Prostate gland (tissue), 2 donors: ENCODE results near the gene CRK. TPM values are rescaled to one million over a fixed set of nuclear protein-coding genes. Genes with fewer than 3 reads are reported as not detected.
"Not testable (repeated sequence)": the region's sequence is repeated elsewhere in the genome, so short reads cannot be mapped to it uniquely, and the experiment has no call there.

Source experiments
- DNase-seq: peaks from one replicate; pipeline ENCODE4 v3.0.0-alpha.2; 2019; ENCODE audit warnings: low spot score
- H3K27ac ChIP-seq, 2 donors: fragments of 200-600 bp; sonication (generic); 2 replicates each; pipeline ENCODE4 v1.5.1; 2017 to 2019
- H3K27me3 ChIP-seq: fragments of 200-600 bp; sonication (generic); replicated peaks from 2 replicates; pipeline ENCODE4 v1.5.1; 2019; ENCODE audit not compliant: insufficient read depth
- H3K36me3 ChIP-seq, 2 donors: fragments of 200-600 bp; sonication (generic); 1 replicate in 1 of 2; 2 replicates in 1 of 2; pipeline versions ENCODE4 v1.5.1 to v1.8.1; 2017 to 2019
- H3K4me1 ChIP-seq: fragments of 200-600 bp; sonication (generic); replicated peaks from 2 replicates; pipeline ENCODE4 v1.5.1; 2019
- H3K4me3 ChIP-seq, 2 donors: fragments of 200-600 bp; sonication (generic); 2 replicates each; pipeline ENCODE4 v1.5.1; 2017 to 2019
- H3K9me3 ChIP-seq: fragments of 200-600 bp; sonication (generic); 2 replicates; pipeline ENCODE4 v1.5.1; 2017
- POLR2A ChIP-seq: fragments of 450-650 bp; IDR thresholded peaks from one replicate; pipeline ENCODE4 v1.6.1; 2016; ENCODE audit warnings: antibody characterized with exemption, mild to moderate bottlenecking
- POLR2AphosphoS5 ChIP-seq: sonication (generic); formaldehyde crosslinking; IDR thresholded peaks from one replicate; pipeline ENCODE4 v1.6.1; 2017; ENCODE audit warnings: antibody characterized with exemption
- WGBS: methylation state at CpG from one replicate; pipeline ENCODE4 v1.1.5; 2018; 5-methylcytosine and 5-hydroxymethylcytosine counted together
- intact Hi-C: fragments of 100-400 bp; cut with DNase I; formaldehyde crosslinking; loops from one replicate; pipeline ENCODE4 v1.14.2; 2022
- total RNA-seq, 2 donors: library from RNA; depleted of rRNA; stranded (reverse); fragments of >200 nt; gene quantifications; one replicate each; pipeline ENCODE4 v1.1.0, GENCODE V29; 2016
- TF ChIP-seq, protein P1 (sequence below), 4 experiments: fragments of 200-600 bp in 2 of 4; fragments of 450-650 bp in 2 of 4; sonication (generic) in 2 of 4; IDR thresholded peaks; 1 replicate in 3 of 4; 2 replicates in 1 of 4; pipeline ENCODE4 v1.5.1; 2016 to 2019; ENCODE audit warnings: antibody characterized with exemption in 4 of 4, mild to moderate bottlenecking in 2 of 4, moderate library complexity in 2 of 4

Gene CRK
- total RNA-seq, 2 donors from 2014 or later, result 52.6 to 77.7 TPM

DNA sequence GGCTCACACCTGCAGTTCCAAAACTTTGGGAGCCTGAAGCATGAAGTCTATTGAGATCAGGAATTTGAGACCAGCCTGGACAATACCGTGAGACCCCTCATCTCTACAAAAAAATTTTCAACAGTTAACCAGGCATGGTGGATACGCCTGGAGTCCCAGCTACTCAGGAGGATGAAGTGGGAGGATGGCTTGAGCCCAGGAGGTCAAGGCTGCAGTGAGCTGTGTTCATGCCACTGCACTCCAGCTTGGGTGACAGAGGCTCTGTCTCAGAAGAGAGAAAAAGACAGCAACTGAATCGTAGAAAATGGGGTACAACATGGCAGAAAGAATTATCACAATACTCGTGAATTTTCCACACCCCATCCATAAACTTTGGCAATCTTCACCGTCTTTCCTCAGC lies 3.2 kb downstream of the CRK start:
- no peak overlapping the region for H3K4me3 ChIP-seq
- no peak overlapping the region for H3K27ac ChIP-seq
- H3K36me3 ChIP-seq, result no peaks in the 10 kb centered on the region
- no peaks in the 10 kb centered on the region for H3K9me3 ChIP-seq
- 79% methylated on average over 5 of the region's 5 CpGs for WGBS
- DNase-seq, result no peak
- intact Hi-C loops, result loop anchor here (10.0 kb wide), 1 partner anchor 62 kb away; the partner anchor contains the start of gene INPP5K
- no peaks in the 10 kb centered on the region for H3K27me3 ChIP-seq
- peaks cover 9% of the 10 kb centered on the region for H3K4me1 ChIP-seq
- TF ChIP-seq, protein P1, sequence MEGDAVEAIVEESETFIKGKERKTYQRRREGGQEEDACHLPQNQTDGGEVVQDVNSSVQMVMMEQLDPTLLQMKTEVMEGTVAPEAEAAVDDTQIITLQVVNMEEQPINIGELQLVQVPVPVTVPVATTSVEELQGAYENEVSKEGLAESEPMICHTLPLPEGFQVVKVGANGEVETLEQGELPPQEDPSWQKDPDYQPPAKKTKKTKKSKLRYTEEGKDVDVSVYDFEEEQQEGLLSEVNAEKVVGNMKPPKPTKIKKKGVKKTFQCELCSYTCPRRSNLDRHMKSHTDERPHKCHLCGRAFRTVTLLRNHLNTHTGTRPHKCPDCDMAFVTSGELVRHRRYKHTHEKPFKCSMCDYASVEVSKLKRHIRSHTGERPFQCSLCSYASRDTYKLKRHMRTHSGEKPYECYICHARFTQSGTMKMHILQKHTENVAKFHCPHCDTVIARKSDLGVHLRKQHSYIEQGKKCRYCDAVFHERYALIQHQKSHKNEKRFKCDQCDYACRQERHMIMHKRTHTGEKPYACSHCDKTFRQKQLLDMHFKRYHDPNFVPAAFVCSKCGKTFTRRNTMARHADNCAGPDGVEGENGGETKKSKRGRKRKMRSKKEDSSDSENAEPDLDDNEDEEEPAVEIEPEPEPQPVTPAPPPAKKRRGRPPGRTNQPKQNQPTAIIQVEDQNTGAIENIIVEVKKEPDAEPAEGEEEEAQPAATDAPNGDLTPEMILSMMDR (IDR thresholded peaks at IDR 0.05), result no peak
- no peak for TF ChIP-seq POLR2A
- no peak for TF ChIP-seq POLR2AphosphoS5

DNA sequence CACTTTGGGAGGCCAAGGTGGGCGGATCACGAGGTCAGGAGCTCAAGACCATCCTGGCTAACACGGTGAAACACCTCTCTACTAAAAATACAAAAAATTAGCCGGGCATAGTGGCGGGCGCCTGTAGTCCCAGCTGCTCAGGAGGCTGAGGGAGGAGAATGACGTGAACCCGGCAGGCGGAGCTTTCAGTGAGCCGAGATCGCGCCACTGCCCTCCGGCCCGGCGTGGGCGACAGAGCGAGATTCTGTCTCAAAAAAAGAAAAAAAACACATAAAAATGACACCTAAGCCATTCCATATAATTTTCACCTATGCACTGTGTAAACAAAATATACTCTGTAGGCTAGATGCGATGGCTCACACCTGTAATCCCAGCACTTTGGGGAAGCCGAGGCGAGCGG lies 5.8 kb downstream of the CRK start:
- H3K4me1 ChIP-seq, H3K27ac ChIP-seq, DNase-seq, H3K36me3 ChIP-seq, H3K4me3 ChIP-seq, H3K9me3 ChIP-seq, H3K27me3 ChIP-seq: not testable (repeated sequence)
- WGBS, result 98% methylated on average over 21 of the region's 21 CpGs
- intact Hi-C loops, result loop anchor here (10.0 kb wide), 1 partner anchor 65 kb away; the partner anchor contains the start of gene INPP5K

DNA sequence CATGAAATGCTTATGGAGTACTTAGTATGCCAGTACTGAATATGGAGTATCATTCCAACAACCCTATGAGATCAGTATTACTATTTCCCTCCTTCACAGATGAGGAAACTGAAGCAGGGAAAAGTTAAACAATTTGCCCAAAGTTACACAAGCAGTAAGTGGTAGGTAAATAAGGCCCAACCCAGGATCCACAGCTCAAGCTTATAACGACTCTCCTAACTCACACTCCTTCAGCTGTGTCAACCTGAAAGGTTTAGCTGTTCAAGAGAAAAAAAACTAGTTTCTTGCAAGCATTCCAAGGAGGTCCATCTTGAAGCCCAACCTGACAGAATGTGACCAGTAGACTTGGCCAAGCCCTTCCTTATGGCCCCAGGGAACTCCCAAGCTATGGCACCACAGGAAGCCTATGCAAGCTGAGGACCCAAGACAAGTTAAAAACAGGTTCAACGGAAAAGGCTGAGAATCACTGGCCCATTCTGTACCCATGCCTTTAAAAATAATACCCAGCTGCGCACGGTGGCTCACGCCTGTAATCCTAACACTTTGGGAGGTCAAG lies 6.5 kb downstream of the CRK start:
- no peak for DNase-seq
- Histone ChIP-seq H3K27me3 (no peaks in the 10 kb centered on the region), H3K27ac (no peak overlapping the region), H3K4me1 (peaks cover 4% of the 10 kb centered on the region), H3K4me3 (no peak overlapping the region), H3K9me3 (no peaks in the 10 kb centered on the region), H3K36me3 (no peaks in the 10 kb centered on the region)
- intact Hi-C loops, result no loop called here
- TF ChIP-seq POLR2A (no peak), POLR2AphosphoS5 (no peak)
- TF ChIP-seq, protein P1 (IDR thresholded peaks at IDR 0.05), result no peak
- WGBS, result 83% methylated on average over 5 of the region's 5 CpGs

DNA sequence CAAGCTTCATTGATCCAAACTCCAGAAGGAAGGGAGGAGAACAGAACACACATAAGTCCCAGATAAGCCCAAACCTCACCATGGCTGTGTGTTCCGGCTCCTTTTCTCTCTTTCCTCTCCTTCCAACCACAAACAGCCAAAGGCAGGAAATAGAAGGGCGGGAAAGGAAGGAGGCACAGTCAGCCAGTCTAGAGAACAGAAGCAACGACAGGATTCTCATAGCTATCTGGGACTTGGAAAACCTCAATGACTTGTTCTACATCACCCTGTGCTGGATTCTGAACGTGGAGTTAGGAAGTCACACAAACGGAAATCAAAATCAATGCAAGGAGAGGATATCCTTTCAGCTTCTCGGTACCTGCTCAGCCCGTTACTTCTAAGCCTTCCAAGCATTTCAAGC lies 9.0 kb downstream of the CRK start:
- no peak for DNase-seq
- WGBS, result 61% methylated on average over 7 of the region's 7 CpGs
- Histone ChIP-seq H3K9me3 (no peaks in the 10 kb centered on the region), H3K27ac (no peak overlapping the region), H3K4me1 (no peaks in the 10 kb centered on the region), H3K4me3 (no peak overlapping the region), H3K36me3 (no peaks in the 10 kb centered on the region), H3K27me3 (no peaks in the 10 kb centered on the region)
- intact Hi-C loops, result no loop called here
- TF ChIP-seq POLR2A (no peak), POLR2AphosphoS5 (no peak)
- TF ChIP-seq, protein P1 (IDR thresholded peaks at IDR 0.05), result no peak

DNA sequence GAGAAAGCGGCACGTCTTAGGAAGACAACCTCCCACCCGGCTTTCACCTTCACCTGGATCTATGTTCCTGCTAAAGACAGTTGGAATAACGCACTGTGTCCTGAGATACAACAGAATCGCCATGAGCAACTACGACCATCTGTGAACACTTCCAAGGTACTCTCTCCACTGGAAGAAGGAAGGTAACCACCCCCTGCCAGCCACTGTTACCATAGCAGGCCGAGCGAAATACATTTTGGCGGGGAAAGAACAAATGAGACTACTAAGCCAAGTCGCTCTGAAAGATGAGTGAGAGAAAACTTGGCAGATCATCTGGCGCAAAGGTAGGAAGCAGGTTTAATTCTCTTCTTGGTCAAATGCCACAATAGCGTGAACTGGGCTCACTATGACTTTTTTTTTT lies 9.8 kb downstream of the CRK start:
- H3K9me3 ChIP-seq, result no peaks in the 10 kb centered on the region
- 91% methylated on average over 12 of the region's 12 CpGs for WGBS
- no peak overlapping the region for H3K27ac ChIP-seq
- DNase-seq, result no peak
- intact Hi-C loops, result no loop called here
- TF ChIP-seq, protein P1 (IDR thresholded peaks at IDR 0.05), result no peak
- TF ChIP-seq POLR2A (no peak), POLR2AphosphoS5 (no peak)
- H3K27me3 ChIP-seq, result no peaks in the 10 kb centered on the region
- H3K4me3 ChIP-seq, result no peak overlapping the region
- H3K36me3 ChIP-seq, result no peaks in the 10 kb centered on the region
- H3K4me1 ChIP-seq, result no peaks in the 10 kb centered on the region

DNA sequence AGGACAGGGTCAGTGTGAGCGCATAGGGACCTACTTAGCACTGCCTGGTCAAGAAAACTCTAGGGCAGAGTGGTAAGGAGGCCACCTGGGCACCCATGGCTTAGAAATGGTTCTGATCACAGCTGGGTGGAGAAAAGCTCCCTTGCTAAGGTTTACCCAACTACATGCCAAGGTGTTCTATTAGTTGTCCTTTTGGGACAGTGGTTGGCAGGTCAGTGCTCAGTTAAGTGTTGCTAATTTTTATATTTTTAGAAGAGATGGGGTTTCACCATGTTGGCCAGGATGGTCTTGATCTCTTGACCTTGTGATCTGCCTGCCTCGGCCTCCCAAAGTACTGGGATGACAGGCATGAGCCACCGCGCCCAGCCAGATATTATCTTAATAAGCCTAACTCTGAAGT lies 10.3 kb downstream of the CRK start:
- H3K4me1 ChIP-seq, H3K27me3 ChIP-seq, H3K9me3 ChIP-seq, DNase-seq, H3K27ac ChIP-seq, H3K4me3 ChIP-seq, H3K36me3 ChIP-seq, intact Hi-C loops: not testable (repeated sequence)
- WGBS, result 95% methylated on average over 4 of the region's 4 CpGs

DNA sequence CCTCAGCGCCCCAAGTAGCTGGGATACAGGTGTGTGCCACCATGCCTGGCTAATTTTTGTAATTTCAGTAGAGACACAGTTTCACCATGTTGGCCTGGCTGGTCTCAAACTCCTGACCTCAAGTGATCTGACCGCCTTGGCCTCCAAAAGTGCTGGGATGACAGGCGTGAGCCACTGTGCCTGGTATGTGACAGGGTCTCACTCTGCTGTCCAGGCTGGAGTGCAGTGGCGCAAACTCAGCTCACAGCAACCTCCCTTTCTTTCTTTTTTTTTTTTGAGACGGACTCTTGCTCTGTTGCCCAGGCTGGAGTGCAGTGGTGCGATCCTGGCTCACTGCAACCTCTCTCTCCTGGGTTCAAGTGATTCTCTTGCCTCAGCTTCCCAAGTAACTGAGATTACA lies 13.3 kb downstream of the CRK start:
- DNase-seq, intact Hi-C loops, H3K9me3 ChIP-seq, H3K27me3 ChIP-seq, H3K27ac ChIP-seq, H3K4me1 ChIP-seq, H3K4me3 ChIP-seq, H3K36me3 ChIP-seq: not testable (repeated sequence)
- WGBS, result 94% methylated on average over 6 of the region's 6 CpGs
